HEK293T (cell line): Measurements from ENCODE around the gene TNFRSF25.

Source experiments
- CTCF ChIA-PET: fragments of 350-600 bp; formaldehyde crosslinking; extraction: SDS; loops from one replicate; lab custom pipeline; 2021; ENCODE audit warnings: antibody characterized with exemption, inconsistent platforms; lab: Yijun Ruan, JAX
- POLR2A ChIA-PET: fragments of 350-600 bp; formaldehyde crosslinking; extraction: SDS; loops from one replicate; lab custom pipeline; 2020; ENCODE audit warnings: antibody characterized with exemption, inconsistent platforms; lab: Yijun Ruan, JAX
- DNase-seq: peaks from one replicate; pipeline ENCODE4 v3.0.0; 2012; ENCODE audit warnings: mixed read lengths; ENCODE audit errors: extremely low spot score
- ARNT ChIP-seq: fragments of 450-650 bp; IDR thresholded peaks from 2 replicates; pipeline ENCODE4 v1.6.1; 2017; ENCODE audit warnings: mild to moderate bottlenecking
- BHLHE40 ChIP-seq: fragments of 450-650 bp; IDR thresholded peaks from 2 replicates; pipeline ENCODE4 v1.6.1; 2016; ENCODE audit warnings: mild to moderate bottlenecking, moderate library complexity, borderline replicate concordance
- CTBP1 ChIP-seq: fragments of 450-650 bp; IDR thresholded peaks from 2 replicates; pipeline ENCODE4 v1.6.1; 2016; ENCODE audit warnings: borderline replicate concordance
- ELF4 ChIP-seq: fragments of 450-650 bp; IDR thresholded peaks from 2 replicates; pipeline ENCODE4 v1.6.1; 2017; ENCODE audit warnings: antibody characterized with exemption
- FOXA1 ChIP-seq: fragments of 450-650 bp; IDR thresholded peaks from 2 replicates; pipeline ENCODE4 v1.6.1; 2016; ENCODE audit warnings: mild to moderate bottlenecking
- FOXK2 ChIP-seq: fragments of 450-650 bp; IDR thresholded peaks from 2 replicates; pipeline ENCODE4 v1.6.1; 2016; ENCODE audit warnings: mild to moderate bottlenecking
- FOXM1 ChIP-seq: fragments of 450-650 bp; IDR thresholded peaks from 2 replicates; pipeline ENCODE4 v1.6.1; 2017; ENCODE audit warnings: mild to moderate bottlenecking, borderline replicate concordance
- HDGF ChIP-seq: fragments of 450-650 bp; IDR thresholded peaks from 2 replicates; pipeline ENCODE4 v1.6.1; 2017; ENCODE audit warnings: antibody characterized with exemption, borderline replicate concordance
- L3MBTL2 ChIP-seq: fragments of 450-650 bp; conservative IDR thresholded peaks from 2 replicates; pipeline ENCODE4 v1.6.1; 2016; ENCODE audit warnings: mild to moderate bottlenecking
- LEF1 ChIP-seq: fragments of 450-650 bp; IDR thresholded peaks from 2 replicates; pipeline ENCODE4 v1.6.1; 2017; ENCODE audit warnings: mild to moderate bottlenecking, borderline replicate concordance
- NFRKB ChIP-seq: fragments of 450-650 bp; IDR thresholded peaks from 2 replicates; pipeline ENCODE4 v1.6.1; 2016; ENCODE audit warnings: mild to moderate bottlenecking, moderate library complexity
- PKNOX1 ChIP-seq: fragments of 450-650 bp; IDR thresholded peaks from 2 replicates; pipeline ENCODE4 v1.6.1; 2016
- SP1 ChIP-seq: fragments of 450-650 bp; IDR thresholded peaks from 2 replicates; pipeline ENCODE4 v1.6.1; 2017
- SUZ12 ChIP-seq: fragments of 450-650 bp; IDR thresholded peaks from 2 replicates; pipeline ENCODE4 v1.6.1; 2016; ENCODE audit warnings: mild to moderate bottlenecking
- TARDBP ChIP-seq: fragments of 450-650 bp; IDR thresholded peaks from 2 replicates; pipeline ENCODE4 v1.6.1; 2016
- ZNF384 ChIP-seq: fragments of 450-650 bp; IDR thresholded peaks from 2 replicates; pipeline ENCODE4 v1.6.1; 2016

Gene TNFRSF25

GRCh38 chr1:6511561-6512244 lies 45.7 kb upstream of the TNFRSF25 start:
- no peak for DNase-seq
- TF ChIP-seq FOXA1 (no peak), FOXK2 (no peak), CTBP1 (no peak), NFRKB (no peak), HDGF (no peak), SP1 (no peak), PKNOX1 (no peak), FOXM1 (no peak)
- ChIA-PET CTCF (no interaction called here), POLR2A (interaction anchor here (2.0 kb wide), 1 partner anchor 20 kb away, joined by 6 read pairs; the partner anchor contains the start of gene PLEKHG5)

DNA sequence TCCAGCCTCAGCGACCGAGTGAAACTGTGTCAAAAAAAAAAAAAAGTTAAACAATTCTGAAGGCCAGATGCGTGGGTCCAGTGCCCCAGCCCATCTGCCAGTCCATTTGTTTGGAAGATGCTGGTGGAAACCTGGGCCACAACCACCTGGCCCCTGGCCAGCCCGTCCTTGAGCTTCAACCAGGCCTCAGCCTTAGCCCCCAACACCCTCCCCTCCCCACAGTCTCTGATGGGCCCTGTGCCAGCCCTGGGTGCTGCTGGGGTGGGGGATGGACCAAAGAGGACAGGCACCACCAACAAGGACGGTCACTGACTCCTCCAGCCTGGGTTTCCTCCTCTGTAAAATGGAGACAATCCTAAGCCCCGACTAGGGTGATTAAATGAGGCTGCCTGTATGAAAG lies 45.1 kb upstream of the TNFRSF25 start:
- POLR2A ChIA-PET, result no interaction called here
- CTCF ChIA-PET, result no interaction called here
- TF ChIP-seq FOXM1, result no peak
- no peak for TF ChIP-seq FOXK2
- TF ChIP-seq NFRKB, result no peak
- no peak for TF ChIP-seq ZNF384
- no peak for DNase-seq

- DNase-seq, result no peak
- TF ChIP-seq CTBP1 (no peak), HDGF (no peak), ARNT (no peak), L3MBTL2 (no peak), SP1 (no peak)
- POLR2A ChIA-PET, result no interaction called here
- CTCF ChIA-PET, result no interaction called here
Observed at GRCh38 chr1:6510493-6510892, 44.5 kb upstream of the TNFRSF25 start.

DNA sequence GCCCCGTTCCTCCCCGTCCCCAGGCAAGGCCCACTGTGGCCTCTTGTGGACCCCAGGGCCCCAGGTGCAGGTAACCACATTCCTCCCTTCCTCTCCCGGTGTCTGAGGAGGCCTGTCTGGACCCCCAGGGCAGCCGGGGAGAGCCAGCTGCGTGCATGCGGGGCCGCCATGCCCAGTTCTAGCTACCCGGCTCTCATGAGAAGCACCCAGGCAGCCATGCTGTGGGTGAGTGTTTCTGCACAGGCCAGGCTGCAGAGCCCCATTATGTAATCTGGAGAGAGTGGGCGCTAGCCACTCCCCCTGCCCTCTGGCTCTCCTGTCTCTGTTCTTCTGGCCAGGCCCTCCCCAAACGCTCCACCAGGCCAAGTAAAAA lies 43.9 kb upstream of the TNFRSF25 start:
- ChIA-PET POLR2A (no interaction called here), CTCF (no interaction called here)
- TF ChIP-seq NFRKB (no peak), TARDBP (no peak), LEF1 (no peak), BHLHE40 (no peak), ELF4 (no peak), SP1 (no peak), FOXA1 (no peak), FOXM1 (no peak), PKNOX1 (no peak), FOXK2 (no peak), HDGF (no peak), SUZ12 (no peak), ARNT (no peak), L3MBTL2 (no peak), ZNF384 (no peak), CTBP1 (no peak)
- no peak for DNase-seq

GRCh38 chr1:6509220-6509918 lies 43.4 kb upstream of the TNFRSF25 start:
- ChIA-PET POLR2A (interaction anchor here (1.2 kb wide), 1 partner anchor 11 kb away, joined by 4 read pairs; no protein-coding TSS in a partner anchor), CTCF (interaction anchor here (0.9 kb wide), 1 partner anchor 32 kb away, joined by 3 read pairs; no protein-coding TSS in a partner anchor)
- TF ChIP-seq ELF4 (no peak), CTBP1 (no peak), NFRKB (no peak), LEF1 (no peak), TARDBP (no peak), HDGF (no peak), PKNOX1 (no peak), BHLHE40 (no peak), FOXK2 (no peak), SUZ12 (no peak), ARNT (no peak), L3MBTL2 (no peak), FOXM1 (no peak), ZNF384 (no peak), FOXA1 (no peak), SP1 (no peak)
- no peak for DNase-seq

DNA sequence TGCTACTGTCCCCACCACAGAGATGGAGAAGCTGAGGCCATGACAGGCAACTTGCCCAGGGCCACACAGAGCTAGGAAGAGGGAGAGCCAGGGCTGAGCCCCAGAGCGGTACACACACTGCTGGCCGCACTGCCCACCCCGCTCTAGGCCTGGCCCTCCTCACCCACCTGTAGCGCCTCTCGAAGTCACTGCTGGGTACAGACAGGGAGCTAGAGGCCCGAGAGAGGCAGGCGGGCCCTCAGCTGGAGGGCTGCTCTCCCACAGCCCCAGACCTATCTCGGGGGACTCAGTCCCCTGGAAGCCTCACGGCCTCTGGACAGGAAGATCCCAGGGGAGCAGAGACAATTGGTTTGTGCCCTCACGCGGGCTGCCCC lies 42.8 kb upstream of the TNFRSF25 start:
- TF ChIP-seq ELF4 (no peak), L3MBTL2 (no peak)
- ChIA-PET POLR2A (interaction anchor here (1.2 kb wide), 1 partner anchor 10 kb away, joined by 4 read pairs; no protein-coding TSS in a partner anchor), CTCF (interaction anchor here (0.9 kb wide), 1 partner anchor 31 kb away, joined by 3 read pairs; no protein-coding TSS in a partner anchor)
- no peak for DNase-seq
